Tibial nerve (tissue), 4 donors: ENCODE results near the gene MISP. TPM values are rescaled to one million over a fixed set of nuclear protein-coding genes. Genes with fewer than 3 reads are reported as not detected.

Experiments
- DNase-seq, 2 donors: peaks; one replicate each; pipeline ENCODE4 v3.0.0-alpha.2; 2019; ENCODE audit warnings: low spot score in 2 of 2
- H3K27ac ChIP-seq, 4 donors: fragments of 200-600 bp; sonication (generic) in 3 of 4; one replicate each; pipeline ENCODE4 v1.5.1; 2017 to 2019; ENCODE audit warnings: mild to moderate bottlenecking in 1 of 4
- H3K27me3 ChIP-seq, 2 donors: fragments of 200-600 bp; sonication (generic) in 1 of 2; one replicate each; pipeline versions ENCODE4 v1.5.1 to v1.6.0; 2017 to 2019
- H3K36me3 ChIP-seq, 3 donors: fragments of 200-600 bp; sonication (generic); one replicate each; pipeline ENCODE4 v1.5.1; 2018 to 2019
- H3K4me1 ChIP-seq, 4 donors: fragments of 200-600 bp; sonication (generic) in 3 of 4; one replicate each; pipeline ENCODE4 v1.5.1; 2017 to 2019
- H3K4me3 ChIP-seq, 4 donors: fragments of 200-600 bp; sonication (generic) in 3 of 4; one replicate each; pipeline ENCODE4 v1.5.1; 2017 to 2019; ENCODE audit warnings: mild to moderate bottlenecking in 1 of 4, moderate library complexity in 1 of 4
- H3K9me3 ChIP-seq, 4 donors: fragments of 200-600 bp; sonication (generic) in 3 of 4; one replicate each; pipeline ENCODE4 v1.5.1; 2017 to 2019
- EP300 ChIP-seq, 2 donors: sonication (generic); formaldehyde crosslinking; IDR thresholded peaks; one replicate each; pipeline ENCODE4 v1.6.1; 2017; ENCODE audit warnings: antibody characterized with exemption in 2 of 2, mild to moderate bottlenecking in 1 of 2
- POLR2A ChIP-seq, 2 donors: fragments of 450-650 bp; IDR thresholded peaks; one replicate each; pipeline ENCODE4 v1.6.1; 2017; ENCODE audit warnings: antibody characterized with exemption in 2 of 2, mild to moderate bottlenecking in 2 of 2, moderate library complexity in 2 of 2
- WGBS, 2 donors: methylation state at CpG; one replicate each; pipeline ENCODE4 v1.1.5; 2018; 5-methylcytosine and 5-hydroxymethylcytosine counted together
- total RNA-seq, 4 donors: library from RNA; depleted of rRNA; stranded (reverse); fragments of >200 nt; gene quantifications; one replicate each; pipeline ENCODE4 v1.1.0, GENCODE V29; 2016
- TF ChIP-seq, protein P1 (sequence below), 5 experiments: fragments of 200-600 bp in 3 of 5; fragments of 450-650 bp in 2 of 5; sonication (generic) in 3 of 5; IDR thresholded peaks; one replicate each; pipeline ENCODE4 v1.5.1; 2016 to 2019; ENCODE audit warnings: antibody characterized with exemption in 5 of 5, mild to moderate bottlenecking in 3 of 5, moderate library complexity in 2 of 5

Gene MISP
- total RNA-seq, 4 donors from 2014 or later, result 0.20 to 0.30 TPM; not detected in 2

DNA sequence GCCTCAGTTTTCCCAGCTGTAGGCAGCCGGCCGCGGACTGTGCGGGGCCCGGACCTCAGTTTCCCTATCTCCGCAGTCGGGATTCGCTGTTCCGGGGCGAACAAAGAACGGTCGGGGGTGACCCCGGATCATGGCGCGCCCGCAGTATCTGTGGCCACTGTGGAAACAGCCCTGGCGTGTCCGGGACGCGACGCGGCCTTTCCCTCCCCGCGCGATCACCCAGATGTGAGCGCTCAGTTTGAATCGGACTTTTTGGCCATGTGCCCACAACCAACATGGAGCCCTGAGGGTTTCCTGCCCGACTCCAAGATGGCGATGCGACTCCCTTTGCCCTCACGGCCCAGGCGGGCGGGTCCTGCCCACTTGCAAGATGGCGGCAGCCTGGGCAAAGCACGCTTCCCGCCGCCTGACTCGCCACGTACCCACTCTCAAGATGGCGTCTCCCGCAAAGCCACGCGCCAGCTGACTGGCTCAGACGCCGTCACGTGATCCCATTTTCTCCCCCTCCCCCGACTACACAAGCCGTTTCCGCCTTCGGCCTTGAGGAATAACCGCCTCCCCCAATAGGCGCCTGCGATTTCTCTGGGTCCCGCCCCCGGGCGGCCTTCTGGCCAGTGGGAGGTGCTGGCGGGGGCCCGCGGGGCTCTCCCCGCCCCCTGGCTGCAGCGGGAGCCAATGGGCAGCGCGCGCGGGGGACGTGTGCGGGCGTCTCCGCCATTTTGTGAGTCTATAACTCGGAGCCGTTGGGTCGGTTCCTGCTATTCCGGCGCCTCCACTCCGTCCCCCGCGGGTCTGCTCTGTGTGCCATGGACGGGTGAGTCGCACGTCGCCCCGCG lies 46.0 kb downstream of the MISP start, which contains the start of gene PTBP1:
Gene PTBP1 (plus strand): TSS at position 761 of the 836 bp plus-strand sequence. CDS start 46 bp downstream, at position 807.
- H3K4me1 ChIP-seq, result peaks cover 9 to 61% (median 43%) of the 10 kb centered on the region in 4 donors
- no peaks in the 10 kb centered on the region for H3K9me3 ChIP-seq
- H3K27me3 ChIP-seq, result no peaks in the 10 kb centered on the region
- WGBS, 2 donors, result 1 to 2% methylated on average over 58 to 59 of the region's 83 CpGs
- peak; percentile 99 for DNase-seq
- peak within 1 kb of the TSS; percentile 91 to 96 (median 94) for H3K4me3 ChIP-seq
- peak; percentile 65 to 78 for TF ChIP-seq POLR2A (IDR thresholded peaks at IDR 0.05)
- peak; percentile 76 to 90 for TF ChIP-seq EP300 (IDR thresholded peaks at IDR 0.05)
- TF ChIP-seq, protein P1, sequence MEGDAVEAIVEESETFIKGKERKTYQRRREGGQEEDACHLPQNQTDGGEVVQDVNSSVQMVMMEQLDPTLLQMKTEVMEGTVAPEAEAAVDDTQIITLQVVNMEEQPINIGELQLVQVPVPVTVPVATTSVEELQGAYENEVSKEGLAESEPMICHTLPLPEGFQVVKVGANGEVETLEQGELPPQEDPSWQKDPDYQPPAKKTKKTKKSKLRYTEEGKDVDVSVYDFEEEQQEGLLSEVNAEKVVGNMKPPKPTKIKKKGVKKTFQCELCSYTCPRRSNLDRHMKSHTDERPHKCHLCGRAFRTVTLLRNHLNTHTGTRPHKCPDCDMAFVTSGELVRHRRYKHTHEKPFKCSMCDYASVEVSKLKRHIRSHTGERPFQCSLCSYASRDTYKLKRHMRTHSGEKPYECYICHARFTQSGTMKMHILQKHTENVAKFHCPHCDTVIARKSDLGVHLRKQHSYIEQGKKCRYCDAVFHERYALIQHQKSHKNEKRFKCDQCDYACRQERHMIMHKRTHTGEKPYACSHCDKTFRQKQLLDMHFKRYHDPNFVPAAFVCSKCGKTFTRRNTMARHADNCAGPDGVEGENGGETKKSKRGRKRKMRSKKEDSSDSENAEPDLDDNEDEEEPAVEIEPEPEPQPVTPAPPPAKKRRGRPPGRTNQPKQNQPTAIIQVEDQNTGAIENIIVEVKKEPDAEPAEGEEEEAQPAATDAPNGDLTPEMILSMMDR (IDR thresholded peaks at IDR 0.05), result peak in 3 of 5 experiments; percentile 15 to 40 (median 17)
- H3K27ac ChIP-seq, result peak within 1 kb of the TSS; percentile 95 to 100 (median 98)
- peaks cover 0 to 10% (median 0%) of the 10 kb centered on the region in 3 donors for H3K36me3 ChIP-seq

DNA sequence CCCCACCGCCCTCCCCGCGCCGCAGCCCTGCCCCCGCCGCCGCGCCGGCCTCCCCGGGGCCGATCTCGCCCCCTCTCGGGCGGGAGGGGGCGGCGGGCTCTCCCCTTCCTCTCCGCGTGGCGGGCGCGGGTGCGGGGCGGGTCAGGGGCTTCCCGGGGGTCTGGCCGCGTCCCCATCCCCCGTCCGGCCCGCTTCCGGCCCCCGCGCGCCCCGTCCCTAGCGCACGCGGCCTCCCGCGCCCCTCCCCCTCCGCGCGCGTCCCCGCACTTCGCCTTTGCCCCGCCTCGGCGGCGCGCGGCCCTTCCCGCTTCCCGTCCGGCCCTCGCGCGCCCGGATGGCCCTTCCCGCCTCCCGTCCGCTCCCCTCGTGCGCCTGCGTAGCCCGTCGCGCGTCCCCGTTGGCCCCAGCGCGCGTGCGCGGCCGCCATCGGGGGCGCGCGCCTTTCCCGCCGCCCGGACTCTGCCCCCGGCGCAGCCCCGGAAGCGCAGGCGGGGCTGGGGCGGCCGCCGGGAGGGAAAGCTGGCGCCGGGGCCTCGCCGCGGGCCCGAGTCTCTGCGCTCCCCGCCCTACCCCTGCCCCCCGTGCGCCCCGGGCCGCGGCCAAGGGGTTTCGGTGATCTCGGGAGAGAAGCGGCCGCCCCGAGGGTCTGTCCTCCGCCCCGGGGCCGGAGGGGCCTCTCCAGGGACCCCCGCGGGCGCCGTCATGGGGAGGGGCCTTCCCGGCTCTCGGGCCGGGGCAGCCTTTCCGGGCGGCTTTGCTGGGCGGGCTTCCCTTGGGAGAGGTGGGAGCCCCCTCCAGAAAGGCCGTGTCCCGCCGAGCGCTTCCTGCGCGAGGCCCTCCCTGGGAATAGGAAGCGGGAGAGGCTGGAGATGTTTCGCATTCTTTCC lies 46.9 kb downstream of the MISP start:
- H3K4me3 ChIP-seq, result peak overlapping the region; percentile 91 to 96 (median 94)
- peaks cover 0 to 10% (median 0%) of the 10 kb centered on the region in 3 donors for H3K36me3 ChIP-seq
- no peaks in the 10 kb centered on the region for H3K27me3 ChIP-seq
- no peak for TF ChIP-seq POLR2A (IDR thresholded peaks at IDR 0.05)
- TF ChIP-seq, protein P1 (IDR thresholded peaks at IDR 0.05), result peak in 2 of 5 experiments; percentile 33 to 61
- WGBS, 2 donors, result 1% methylated on average over 55 to 57 of the region's 129 CpGs
- peaks cover 9 to 62% (median 52%) of the 10 kb centered on the region in 4 donors for H3K4me1 ChIP-seq
- peak; percentile 69 to 80 for DNase-seq
- no peaks in the 10 kb centered on the region for H3K9me3 ChIP-seq
- H3K27ac ChIP-seq, result peak overlapping the region; percentile 95 to 100 (median 98)

DNA sequence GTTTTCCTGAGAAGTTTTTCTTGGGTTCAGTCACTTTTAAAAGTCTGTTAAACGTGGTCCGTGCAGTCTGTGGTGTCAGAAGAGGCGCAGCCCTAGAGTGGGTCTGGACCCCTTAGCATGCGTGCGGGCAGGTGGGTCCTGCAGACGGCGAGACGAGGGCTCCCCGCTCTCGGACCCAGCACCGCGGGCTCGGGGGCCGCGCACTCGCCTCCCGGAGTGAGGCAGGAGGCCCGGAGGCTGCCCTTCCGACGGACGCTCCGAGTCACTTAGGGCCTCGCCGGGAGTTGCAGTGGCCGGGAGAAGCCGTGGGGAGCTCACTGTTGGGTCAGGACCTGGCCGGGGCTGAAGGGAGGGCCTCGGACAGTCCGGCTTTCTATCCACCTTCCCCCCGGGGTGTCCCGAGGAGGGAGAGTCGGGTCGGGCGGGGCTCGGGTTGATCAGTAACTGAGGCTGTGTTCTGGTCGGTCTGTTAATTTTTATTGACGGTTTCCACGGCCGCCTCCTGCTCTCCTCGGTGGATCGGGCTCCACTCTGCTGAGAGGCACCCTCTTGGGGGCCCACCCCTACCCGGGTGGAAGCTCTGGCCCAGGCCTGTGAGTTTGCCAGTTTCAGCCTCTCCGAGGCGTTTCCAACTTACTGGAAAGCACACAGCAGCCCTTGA lies 47.6 kb downstream of the MISP start:
- no peak for DNase-seq
- peaks cover 0 to 15% (median 0%) of the 10 kb centered on the region in 3 donors for H3K36me3 ChIP-seq
- H3K4me3 ChIP-seq, result peak overlapping the region; percentile 91 to 96 (median 94)
- H3K27ac ChIP-seq, result peak overlapping the region in 3 of 4 donors; percentile 95 to 100 (median 97)
- peaks cover 9 to 70% (median 58%) of the 10 kb centered on the region in 4 donors for H3K4me1 ChIP-seq
- no peaks in the 10 kb centered on the region for H3K27me3 ChIP-seq
- TF ChIP-seq POLR2A (IDR thresholded peaks at IDR 0.05), result no peak
- TF ChIP-seq, protein P1 (IDR thresholded peaks at IDR 0.05), result no peak
- no peak for TF ChIP-seq EP300 (IDR thresholded peaks at IDR 0.05)
- H3K9me3 ChIP-seq, result no peaks in the 10 kb centered on the region
- WGBS, 2 donors, result 1% methylated on average over 30 to 43 of the region's 44 CpGs

DNA sequence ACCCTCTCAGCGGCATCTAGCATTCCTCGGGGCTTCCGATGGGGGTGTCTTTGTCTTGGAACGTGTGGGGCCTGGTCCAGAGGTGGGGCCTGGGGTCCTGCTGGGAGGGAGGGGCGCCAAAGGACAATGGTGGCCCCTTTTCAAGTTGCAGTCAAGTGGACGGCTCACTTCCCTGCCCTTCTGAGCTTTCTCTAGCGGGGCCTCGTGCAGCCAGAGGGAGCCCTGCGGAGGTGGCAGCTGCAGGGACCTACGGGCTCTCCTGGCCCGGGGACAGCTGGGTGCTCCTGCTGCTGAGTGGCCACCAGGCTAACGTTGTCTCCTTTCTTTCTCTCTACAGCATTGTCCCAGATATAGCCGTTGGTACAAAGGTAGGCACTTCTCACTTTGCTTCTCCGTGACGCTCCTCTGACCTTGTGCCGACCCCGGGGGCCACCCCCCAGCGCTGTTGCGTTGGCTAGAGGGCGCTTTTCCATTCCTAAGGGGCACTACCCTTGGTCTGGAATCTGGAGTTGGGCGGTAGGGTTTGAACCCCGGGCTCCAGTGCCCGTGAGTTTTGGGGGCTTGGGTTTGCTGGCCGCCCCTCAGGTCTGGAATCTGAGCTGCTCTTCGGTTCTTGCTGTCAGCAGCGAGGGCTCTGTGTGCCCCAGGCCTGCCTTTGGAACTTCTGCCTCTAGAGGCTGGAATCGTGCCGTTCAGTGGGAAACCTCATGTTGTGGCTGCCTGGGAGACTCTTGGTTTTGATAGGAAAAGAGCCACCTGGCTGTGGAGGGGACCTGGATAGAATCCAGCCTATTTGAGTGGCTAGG lies 48.4 kb downstream of the MISP start:
- peak overlapping the region; percentile 91 to 96 (median 94) for H3K4me3 ChIP-seq
- no peak for DNase-seq
- TF ChIP-seq, protein P1 (IDR thresholded peaks at IDR 0.05), result peak in 2 of 5 experiments; percentile 12 to 14
- TF ChIP-seq EP300 (IDR thresholded peaks at IDR 0.05), result no peak
- peaks cover 9 to 76% (median 59%) of the 10 kb centered on the region in 4 donors for H3K4me1 ChIP-seq
- no peaks in the 10 kb centered on the region for H3K9me3 ChIP-seq
- WGBS, 2 donors, result 4 to 11% methylated on average over 23 to 24 of the region's 28 CpGs
- H3K27ac ChIP-seq, result peak overlapping the region in 3 of 4 donors; percentile 95 to 100 (median 97)
- H3K36me3 ChIP-seq, result peaks cover 0 to 23% (median 7%) of the 10 kb centered on the region in 3 donors
- no peaks in the 10 kb centered on the region for H3K27me3 ChIP-seq
